KMS-11 (cell line): Measurements from ENCODE around the gene SMARCAD1.

Experiments
- H2AFZ ChIP-seq: fragments of 200-600 bp; sonication (generic); 2 replicates; pipeline ENCODE4 v1.6.1; 2016; ENCODE audit warnings: antibody characterized with exemption, mixed run types, low read depth
- H3K27ac ChIP-seq: fragments of 200-600 bp; sonication (generic); 2 replicates; pipeline ENCODE4 v1.6.1; 2016; ENCODE audit warnings: mild to moderate bottlenecking, mixed run types
- H3K27me3 ChIP-seq: fragments of 200-600 bp; sonication (generic); 2 replicates; pipeline ENCODE4 v1.6.1; 2017; ENCODE audit warnings: mild to moderate bottlenecking, low read depth, mixed run types, moderate library complexity; ENCODE audit not compliant: insufficient read depth
- H3K36me3 ChIP-seq: fragments of 200-600 bp; sonication (generic); 2 replicates; pipeline ENCODE4 v1.6.1; 2017; ENCODE audit warnings: mild to moderate bottlenecking, mixed run types; ENCODE audit not compliant: insufficient read depth
- H3K4me1 ChIP-seq: fragments of 200-600 bp; sonication (generic); 2 replicates; pipeline ENCODE4 v1.6.1; 2016; ENCODE audit warnings: mild to moderate bottlenecking, low read depth, mixed run types; ENCODE audit not compliant: poor library complexity, severe bottlenecking
- H3K4me2 ChIP-seq: fragments of 200-600 bp; sonication (generic); 2 replicates; pipeline ENCODE4 v1.7.0; 2016; ENCODE audit warnings: mild to moderate bottlenecking, mixed run types
- H3K4me3 ChIP-seq: fragments of 200-600 bp; sonication (generic); IDR thresholded peaks from 2 replicates; pipeline ENCODE4 v1.6.1; 2017; ENCODE audit warnings: low read depth, low read length, mixed read lengths; ENCODE audit not compliant: insufficient read depth
- H3K79me2 ChIP-seq: fragments of 200-600 bp; sonication (generic); 2 replicates; pipeline ENCODE4 v1.6.1; 2016; ENCODE audit warnings: low read depth, mixed run types; ENCODE audit not compliant: insufficient read depth
- H3K9ac ChIP-seq: fragments of 200-600 bp; sonication (generic); 2 replicates; pipeline ENCODE4 v1.6.1; 2016; ENCODE audit warnings: mild to moderate bottlenecking, mixed run types
- H4K20me1 ChIP-seq: fragments of 200-600 bp; sonication (generic); 2 replicates; pipeline ENCODE4 v1.6.1; 2016; ENCODE audit warnings: mild to moderate bottlenecking, mixed run types; ENCODE audit not compliant: insufficient read depth
- CTCF ChIP-seq: fragments of 200-600 bp; sonication (generic); conservative IDR thresholded peaks from 2 replicates; pipeline ENCODE4 v1.6.1; 2017; ENCODE audit warnings: low read depth, mild to moderate bottlenecking, antibody characterized with exemption, low read length, moderate library complexity, mixed read lengths

SMARCAD1 gene

DNA sequence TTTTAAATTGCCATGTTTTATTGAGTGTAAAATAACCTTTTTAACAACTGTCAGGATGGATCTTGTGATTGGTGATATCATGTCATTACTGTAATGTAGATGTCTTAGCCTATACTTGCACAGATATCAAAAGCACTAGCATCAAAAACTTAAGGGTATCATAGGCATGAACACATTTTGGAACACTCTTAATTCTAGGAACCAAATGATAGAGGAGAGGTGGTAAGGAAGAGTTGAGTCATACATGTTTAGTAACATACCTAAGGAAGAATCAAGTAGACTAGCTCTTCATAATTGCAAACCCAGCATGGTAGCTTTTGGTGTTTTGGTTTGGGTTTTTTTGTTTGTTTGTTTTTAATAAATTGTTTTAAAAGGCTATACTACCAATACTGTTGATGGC lies 43.4 kb downstream of the SMARCAD1 start:
- no peak for TF ChIP-seq CTCF
- no peaks in the 10 kb centered on the region; the same call in 1 of the 2 replicates for H3K36me3 ChIP-seq

DNA sequence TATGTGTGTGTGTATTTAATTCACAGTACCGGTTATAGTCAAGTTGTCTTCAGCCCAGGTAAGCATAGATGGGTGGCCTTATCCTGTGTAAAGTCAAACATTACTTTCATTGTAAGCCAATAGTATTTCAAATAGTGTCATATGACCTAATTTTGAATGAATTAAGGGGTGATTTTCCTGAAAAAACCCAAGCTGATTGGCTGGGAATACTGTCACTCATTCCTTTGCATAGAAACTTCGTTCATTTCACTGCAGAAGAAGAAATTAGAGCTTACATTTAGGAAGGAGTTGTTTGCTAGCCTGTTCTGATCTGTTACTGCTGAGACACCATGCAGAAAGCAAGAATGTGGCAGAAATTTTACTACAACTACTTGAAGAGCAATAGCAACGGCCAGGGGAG lies 45.4 kb downstream of the SMARCAD1 start:
- Histone ChIP-seq H3K27me3 (no peaks in the 10 kb centered on the region), H4K20me1 (no peaks in the 10 kb centered on the region), H3K27ac (no peak overlapping the region), H3K4me1 (no peaks in the 10 kb centered on the region), H3K9ac (no peak overlapping the region), H3K79me2 (no peaks in the 10 kb centered on the region), H3K36me3 (no peaks in the 10 kb centered on the region; the same call in 1 of the 2 replicates), H3K4me3 (no peak overlapping the region), H3K4me2 (no peak overlapping the region), H2AFZ (no peak overlapping the region)
- TF ChIP-seq CTCF, result no peak

More for the DNA sequence above, 43.4 kb downstream of the SMARCAD1 start:
- Histone ChIP-seq H3K27ac (no peak overlapping the region), H4K20me1 (no peaks in the 10 kb centered on the region), H3K4me1 (no peaks in the 10 kb centered on the region), H3K4me2 (no peak overlapping the region), H3K9ac (no peak overlapping the region), H3K79me2 (no peaks in the 10 kb centered on the region), H3K27me3 (no peaks in the 10 kb centered on the region), H3K4me3 (no peak overlapping the region), H2AFZ (no peak overlapping the region)

GRCh38 chr4:94256144-94256783 lies 48.6 kb downstream of the SMARCAD1 start:
- TF ChIP-seq CTCF, result no peak
- Histone ChIP-seq H3K27me3 (no peaks in the 10 kb centered on the region), H3K4me2 (no peak overlapping the region), H2AFZ (no peak overlapping the region), H3K4me3 (no peak overlapping the region), H3K79me2 (no peaks in the 10 kb centered on the region), H3K36me3 (no peaks in the 10 kb centered on the region; the same call in 1 of the 2 replicates), H3K27ac (no peak overlapping the region), H3K9ac (no peak overlapping the region), H3K4me1 (no peaks in the 10 kb centered on the region), H4K20me1 (no peaks in the 10 kb centered on the region)

DNA sequence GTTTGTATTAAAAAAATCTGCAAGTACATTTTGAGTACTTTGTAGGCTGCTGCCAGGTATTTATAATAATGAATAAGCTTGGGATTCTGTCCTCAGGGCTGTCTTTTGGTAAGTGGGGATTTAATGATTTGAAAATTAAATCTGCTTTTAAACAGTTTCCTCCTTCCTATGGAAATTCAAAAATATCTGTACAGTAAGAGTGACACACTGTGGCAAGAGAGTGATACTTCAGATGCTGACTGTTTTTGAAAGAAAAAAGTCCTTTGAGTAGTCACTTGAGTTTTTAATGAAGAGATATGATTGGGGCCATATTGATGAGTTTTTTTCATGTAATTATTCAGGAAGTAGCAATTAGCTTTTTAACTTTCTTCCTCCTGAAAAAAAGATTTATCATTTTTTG lies 49.2 kb downstream of the SMARCAD1 start:
- Histone ChIP-seq H2AFZ (no peak overlapping the region), H3K79me2 (no peaks in the 10 kb centered on the region), H4K20me1 (no peaks in the 10 kb centered on the region), H3K36me3 (no peaks in the 10 kb centered on the region; the same call in 1 of the 2 replicates), H3K4me3 (no peak overlapping the region), H3K27me3 (no peaks in the 10 kb centered on the region), H3K4me2 (no peak overlapping the region), H3K9ac (no peak overlapping the region), H3K27ac (no peak overlapping the region), H3K4me1 (no peaks in the 10 kb centered on the region)
- peak; percentile 44; the same call in 1 of the 2 replicates for TF ChIP-seq CTCF
